CD4-positive, alpha-beta T cell treated with Interleukin-17A for 1 hour (primary cell): ENCODE results near the gene CCDC60.

Experiments used
- DNase-seq: peaks from one replicate; pipeline ENCODE4 v3.0.0-alpha.2; 2020

CCDC60 gene

DNA sequence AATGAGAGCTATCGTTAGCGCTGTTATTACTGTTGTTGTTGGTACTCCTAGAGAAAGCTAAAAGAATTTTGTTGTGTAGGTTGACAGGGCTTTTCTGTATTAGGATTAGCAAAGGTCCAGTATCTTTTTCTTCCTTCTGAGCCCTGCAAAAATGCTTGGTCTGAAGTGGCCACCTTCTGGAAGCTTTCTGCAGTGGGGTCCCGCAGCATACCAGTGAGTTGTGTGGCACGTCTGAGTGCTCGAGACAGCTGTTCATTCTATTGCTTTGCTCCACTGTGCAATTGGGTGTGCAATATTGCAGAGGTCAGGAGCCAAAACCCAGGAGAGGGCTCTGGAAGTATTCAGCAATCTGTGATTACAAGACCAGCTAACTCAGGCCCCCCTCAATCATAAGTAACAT is 57.1 kb downstream of the CCDC60 start:
- DNase-seq = no peak

DNA sequence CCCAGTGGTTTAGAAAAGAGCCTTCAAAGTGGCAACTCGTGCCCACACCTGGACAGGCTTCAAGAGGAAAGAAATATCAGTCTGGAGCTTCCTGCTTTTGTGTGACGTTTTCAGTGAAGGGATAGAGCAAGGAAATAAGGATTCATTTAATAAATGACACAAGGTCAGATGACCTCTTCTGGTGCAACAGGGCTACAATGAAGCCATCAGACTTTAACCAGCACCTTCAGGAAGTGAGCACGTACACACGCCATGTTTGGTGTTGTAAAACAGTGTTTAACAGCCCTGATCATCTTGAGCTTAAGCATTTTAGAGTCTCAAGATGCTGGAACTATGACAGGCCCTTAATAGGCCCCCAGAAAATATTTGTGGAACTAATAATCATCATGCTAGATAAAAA is 59.1 kb downstream of the CCDC60 start:
- no peak for DNase-seq

DNA sequence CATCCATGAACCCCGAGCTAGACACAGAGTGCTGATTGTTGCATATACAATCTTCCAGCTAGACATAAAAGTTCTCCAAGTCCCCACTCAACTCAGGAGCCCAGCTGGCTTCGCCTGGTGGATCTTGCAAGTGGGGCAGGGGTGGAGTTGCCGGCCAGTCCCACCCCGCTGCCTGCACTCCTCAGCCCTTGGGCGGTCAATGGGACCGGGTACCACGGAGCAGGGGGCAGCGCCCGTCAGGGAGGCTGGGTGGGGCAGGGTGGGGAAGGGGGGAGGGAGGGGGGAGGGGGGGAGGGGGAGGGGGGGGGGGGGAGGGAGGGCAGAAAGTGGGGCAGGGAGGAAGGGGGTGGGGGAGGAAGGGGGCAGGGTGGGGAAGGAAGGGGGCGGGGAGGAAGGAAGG is 63.0 kb downstream of the CCDC60 start:
- no peak for DNase-seq

DNA sequence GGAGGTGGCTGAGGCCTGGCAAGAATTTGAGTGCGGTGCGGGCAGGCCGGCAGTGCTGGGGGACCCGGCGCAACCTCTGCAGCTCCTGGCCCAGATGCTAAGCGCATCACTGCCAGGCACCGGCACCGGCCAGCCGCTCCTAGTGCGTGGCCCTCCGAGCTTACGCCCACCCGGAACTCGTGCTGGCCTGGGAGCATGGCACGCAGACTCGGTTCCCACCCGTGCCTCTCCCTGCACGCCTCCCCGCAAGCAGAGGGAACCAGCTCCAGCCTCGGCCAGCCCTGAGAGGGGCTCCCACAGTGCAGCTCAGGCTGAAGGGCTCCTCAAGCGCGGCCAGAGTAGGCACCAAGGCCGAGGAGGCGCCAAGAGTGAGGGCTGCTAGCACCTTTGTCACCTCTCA is 63.7 kb downstream of the CCDC60 start:
- no peak for DNase-seq

DNA sequence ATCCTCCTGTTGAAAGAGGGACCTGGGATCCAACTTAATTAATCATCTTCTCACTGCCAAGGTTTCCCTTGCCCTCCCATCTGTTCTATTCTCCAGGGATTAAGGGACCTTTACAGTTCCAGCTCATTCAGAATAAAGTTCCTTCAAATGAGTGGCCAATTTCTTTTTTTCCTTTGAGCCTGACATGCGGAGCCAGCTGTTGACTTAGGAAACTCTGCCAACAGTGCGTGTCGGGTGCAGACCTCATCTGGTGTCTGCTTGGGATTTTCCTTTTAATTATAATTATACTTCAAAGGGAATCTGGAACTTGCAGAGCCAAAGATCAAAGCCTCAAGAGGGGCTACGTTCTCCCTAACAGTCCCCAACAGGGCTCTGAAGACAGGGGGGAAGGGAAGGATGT is 64.8 kb downstream of the CCDC60 start:
- no peak for DNase-seq

DNA sequence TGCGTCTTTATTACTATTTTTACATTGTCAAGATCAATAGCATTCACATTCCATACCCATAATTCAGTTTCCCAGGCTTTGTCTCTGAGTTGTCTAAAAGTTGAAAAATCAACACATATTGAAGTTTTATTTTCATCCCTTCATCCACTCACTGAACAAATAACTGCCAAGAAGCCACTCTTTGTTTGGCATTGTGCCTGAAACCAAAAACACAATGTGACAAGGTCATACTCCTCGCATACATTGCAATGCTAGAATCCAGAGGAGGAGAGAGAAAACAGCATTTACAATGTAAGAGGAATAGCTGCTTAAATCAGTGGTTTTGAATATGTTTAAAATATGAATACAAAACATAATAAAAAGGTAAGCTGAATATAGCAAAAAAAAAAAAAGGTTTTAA is 71.8 kb downstream of the CCDC60 start:
- no peak for DNase-seq

DNA sequence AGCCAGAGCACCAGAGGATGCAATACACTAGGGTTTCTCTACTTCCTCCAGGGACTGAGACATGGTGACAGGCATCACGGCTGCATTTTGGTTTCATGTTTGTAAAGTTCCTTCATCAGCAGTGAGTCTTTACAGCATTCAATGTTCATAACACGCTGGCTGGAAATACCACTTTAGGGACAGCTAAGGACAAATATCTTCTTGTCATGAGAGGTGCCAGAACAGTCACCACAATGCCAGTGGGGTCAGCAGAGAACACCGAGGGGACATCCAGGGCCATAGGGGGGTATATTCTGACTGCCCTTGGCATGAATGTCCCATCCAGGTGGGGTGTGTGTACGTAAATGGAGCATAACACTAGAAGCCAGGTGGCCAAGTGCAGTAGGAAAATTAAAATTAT is 72.3 kb downstream of the CCDC60 start:
- no peak for DNase-seq

DNA sequence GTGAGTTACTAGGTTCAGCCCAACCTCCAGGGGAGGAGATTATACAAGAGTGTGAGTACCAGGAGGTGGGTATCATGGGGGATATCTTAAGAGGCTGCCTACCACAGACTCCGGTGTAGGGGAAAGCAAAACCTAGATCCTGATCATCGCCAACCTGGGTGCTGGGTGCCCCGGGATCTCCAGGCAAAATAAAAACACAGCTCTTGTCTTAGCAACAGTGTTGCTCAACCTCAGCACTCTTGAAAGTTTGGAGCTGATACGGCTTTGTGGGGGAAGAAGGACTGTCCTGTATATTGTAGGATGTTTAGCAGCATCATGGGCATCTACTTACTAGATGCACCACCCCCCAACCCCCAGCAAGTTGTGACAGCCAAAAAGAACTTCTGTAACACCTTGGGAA is 74.5 kb downstream of the CCDC60 start:
- DNase-seq = no peak

DNA sequence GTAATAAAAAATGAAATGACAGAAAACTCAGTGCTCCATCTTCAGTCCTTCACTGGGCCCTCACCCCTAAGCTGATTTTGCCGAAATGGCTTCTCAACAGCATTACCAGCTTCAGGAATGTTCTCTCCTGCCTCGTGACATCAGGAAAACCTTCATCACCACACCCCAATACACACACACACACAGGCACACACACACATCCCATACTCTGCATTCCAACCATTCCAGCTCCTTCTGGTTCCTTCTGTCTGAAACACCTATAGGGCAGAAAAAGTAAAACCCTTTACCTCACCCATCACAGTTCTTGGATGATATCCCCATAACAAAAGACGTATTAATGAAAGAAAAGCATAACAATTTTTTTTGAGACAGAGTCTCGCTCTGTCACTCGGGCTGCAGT is 75.9 kb downstream of the CCDC60 start:
- no peak for DNase-seq

DNA sequence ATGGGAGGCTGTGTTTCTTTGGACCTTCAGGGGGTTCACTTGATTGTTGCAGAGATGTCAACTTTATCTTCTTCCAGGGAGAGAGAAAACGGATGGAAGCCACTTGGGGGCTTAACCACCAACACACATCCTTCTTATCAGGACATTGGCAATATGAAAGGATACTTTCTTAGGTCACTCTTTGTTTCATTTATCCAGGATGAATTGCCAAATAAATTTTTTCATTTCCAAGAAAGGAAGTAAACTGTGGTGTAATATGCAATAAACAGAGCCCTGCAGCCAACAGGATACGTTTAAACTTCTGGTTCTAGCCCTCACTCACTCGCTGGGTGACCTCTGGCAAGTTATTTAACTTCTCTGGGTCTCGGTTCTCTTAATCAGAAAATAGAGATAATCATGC is 77.8 kb downstream of the CCDC60 start:
- DNase-seq = no peak

DNA sequence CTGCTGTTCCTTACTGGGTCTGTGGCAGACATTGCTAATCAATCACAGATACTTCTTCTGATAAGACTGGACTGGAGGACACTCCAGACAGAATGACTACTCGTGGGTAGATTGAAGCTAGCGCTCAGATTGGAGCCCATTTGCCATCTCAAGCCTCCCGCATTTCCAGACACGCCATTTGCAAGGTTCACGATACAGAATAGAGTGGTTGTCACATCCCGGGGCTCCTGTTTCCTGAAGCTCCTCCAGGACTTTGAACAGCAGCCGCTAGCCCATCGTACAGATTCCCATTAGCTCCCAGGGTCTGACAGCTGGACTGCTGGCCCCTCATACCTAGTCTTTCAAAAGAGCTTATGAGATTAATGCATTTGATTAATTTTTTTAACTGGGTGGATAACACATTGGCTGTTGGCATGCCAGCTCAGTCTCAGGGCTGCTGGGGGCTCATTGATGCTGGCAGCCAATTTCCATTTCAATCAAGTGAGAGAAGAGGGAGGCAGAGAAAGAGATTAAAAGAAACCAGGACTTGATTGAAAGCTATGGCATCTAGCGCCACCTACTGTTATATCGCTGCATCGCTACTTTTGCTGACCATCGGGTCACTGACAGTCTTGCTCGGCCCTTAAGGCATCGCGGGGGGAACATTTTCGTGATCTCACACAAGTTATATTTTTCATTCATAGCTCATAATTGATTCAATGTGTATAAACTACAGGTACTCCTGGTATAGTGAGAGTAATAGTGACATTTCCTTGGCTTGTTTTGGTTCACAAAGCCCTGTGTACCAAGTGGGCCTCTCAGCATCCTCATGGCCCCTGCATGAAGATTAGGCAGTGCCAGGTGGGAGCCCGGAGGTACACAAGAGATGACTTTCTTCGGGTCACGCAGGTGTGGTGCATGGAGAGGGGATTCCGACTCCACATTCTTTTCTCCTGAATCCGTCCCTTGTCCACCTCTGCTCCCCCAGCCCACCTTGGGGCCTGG is 78.6 kb downstream of the CCDC60 start:
- DNase-seq = peak; percentile 11

DNA sequence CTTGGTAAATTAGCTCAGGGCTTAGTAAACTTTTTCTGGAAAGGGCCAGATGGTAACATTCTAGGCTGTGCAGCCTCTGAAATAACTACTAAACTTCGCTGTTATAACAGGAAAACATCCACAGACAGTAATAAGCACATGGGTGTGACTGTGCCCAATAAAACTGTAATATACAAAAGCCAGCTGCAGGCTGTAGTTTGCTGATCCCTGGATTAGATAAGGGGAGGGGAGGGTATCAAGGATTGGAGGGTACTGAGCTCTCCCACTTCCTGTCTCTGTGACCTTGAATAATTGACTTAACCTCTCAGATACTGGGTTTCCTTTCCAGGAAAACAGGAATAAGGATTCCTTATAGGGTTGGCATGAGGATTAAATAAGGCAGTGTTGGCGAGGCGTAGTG is 81.2 kb downstream of the CCDC60 start:
- DNase-seq = no peak

DNA sequence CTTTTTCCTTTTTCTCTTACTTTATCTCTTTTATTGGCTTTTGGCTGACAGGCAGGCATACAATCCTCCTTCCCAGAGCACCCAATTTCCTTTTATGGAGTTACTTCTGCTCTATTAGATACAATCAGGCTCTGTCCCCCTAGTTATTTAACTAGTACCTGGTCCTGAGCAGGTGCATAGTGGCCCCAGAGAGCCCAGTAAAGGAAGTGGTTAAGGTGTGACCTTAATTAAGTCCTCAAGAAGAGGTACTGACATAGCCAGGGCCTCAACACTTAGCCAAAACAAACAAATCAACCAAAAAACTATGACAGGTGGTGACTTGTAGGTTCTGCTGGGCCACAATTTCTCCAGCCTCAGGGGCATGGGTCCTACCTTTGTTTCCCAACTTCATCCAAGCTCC is 82.9 kb downstream of the CCDC60 start:
- no peak for DNase-seq

DNA sequence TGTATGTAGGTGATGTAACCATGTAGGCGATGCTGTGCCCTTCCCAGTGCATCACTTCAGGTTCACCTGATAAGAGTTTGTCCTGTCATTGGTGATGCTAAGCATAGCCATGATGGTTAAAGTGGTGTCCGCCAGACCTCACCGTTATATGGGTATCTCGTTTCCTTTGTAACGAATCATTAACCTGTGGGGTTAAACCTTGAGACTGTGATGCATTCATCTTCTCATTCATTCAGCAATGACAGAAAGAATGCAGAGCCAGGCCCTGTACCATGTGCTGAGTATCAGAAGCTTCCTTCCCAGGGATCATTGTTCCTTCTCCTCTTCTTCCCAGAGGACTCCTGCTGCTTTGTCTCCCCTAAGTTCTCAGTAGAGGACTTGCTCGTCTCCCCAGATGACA is 84.9 kb downstream of the CCDC60 start:
- DNase-seq = no peak

DNA sequence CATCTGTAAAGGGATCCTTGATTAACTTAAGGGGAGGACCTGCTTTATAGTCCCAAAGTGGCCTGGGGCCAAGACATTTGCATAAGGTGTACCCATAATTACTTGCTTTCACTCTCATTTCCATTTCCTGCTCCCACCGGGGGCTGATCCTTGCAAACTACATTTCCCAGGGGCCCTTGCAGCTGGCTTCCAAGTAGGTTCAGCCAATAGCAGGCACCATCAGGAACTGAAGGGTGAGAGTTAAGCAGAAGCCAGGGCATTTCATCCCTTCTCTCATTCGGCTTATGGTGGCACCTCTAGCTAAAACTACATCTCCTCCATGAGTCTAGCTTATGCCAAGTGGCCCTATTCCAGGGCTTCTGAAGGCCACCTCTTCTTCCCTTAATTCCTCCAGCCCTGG is 88.8 kb downstream of the CCDC60 start:
- DNase-seq = no peak

DNA sequence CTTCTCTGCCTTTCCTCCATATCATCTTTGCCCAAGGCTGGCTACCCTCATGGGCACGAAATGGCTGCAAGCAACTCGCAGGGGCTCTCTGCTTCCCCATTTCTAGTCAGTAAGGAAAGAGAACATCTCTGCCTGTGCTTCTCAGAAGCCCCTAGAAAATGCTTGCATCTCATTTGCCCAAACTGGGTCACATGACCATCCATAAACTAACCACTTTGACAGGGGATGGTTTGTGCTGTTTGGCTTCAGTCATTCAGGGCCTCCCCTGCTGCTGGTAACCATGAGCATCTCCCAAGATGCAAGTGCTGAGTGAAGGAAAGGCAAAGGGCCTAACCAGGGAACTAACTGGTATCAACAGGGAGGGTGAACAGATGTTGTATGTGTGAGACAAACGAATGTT is 91.1 kb downstream of the CCDC60 start:
- no peak for DNase-seq

DNA sequence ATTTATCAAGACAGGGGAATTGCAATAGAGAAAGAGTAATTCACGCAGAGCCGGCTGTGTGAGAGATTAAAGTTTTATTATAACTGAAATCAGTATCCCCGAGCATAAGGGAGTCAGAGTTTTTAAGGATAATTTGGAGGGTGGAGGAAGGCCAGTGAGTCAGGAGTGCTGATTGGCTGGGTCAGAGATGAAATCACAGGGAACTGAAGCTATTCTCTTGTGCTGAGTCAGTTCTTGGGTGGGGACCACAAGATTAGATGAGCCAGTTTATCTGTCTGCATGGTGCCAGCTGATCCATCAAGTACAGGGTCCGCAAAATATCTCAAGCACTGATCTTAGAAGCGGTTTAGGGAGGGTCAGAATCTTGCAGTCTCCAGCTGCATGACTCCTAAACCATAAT is 96.6 kb downstream of the CCDC60 start:
- DNase-seq = no peak

DNA sequence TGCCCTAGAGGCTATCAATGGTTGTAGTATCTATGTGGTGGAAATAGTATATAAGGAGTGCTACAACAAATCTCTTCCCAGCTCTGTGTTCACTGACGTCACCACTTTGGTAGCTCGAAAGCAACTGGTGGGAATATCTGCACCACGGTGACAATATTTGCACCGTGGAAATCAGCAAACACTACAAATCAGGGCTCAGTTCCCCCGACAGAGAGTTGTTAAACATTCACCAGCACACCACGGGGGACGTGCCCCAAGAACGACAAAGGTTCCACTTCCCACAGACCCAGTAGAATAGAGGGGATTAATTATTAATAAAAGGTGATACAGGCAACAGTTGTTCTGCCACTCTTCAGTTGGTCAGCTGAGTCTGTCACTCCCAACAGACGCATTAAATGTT is 98.4 kb downstream of the CCDC60 start:
- DNase-seq = no peak

DNA sequence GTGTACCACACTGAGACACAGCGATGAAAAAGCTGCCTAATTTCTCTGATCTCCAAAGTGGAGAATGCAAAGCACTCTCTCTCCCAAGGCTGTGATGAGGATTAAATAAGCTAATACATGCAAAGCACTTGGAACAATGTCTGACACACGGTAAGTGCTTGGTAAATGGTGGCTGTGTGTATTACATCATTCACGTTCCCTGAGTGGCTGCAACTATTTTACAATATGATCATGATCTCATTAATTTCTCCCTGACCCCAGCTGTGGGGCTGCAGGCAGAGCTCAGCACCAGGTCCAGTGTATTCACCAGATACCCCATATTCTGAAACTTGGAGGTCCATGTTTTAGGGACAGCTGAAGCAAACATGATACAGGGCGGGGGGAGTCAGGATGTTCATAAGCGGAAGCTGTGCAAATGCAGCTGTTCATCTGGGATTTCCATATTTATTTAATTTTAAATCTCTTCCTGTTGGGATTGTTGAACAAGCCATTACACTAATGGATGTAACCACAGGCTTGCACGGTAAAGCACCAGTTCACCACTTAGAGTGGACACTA is 106.4 kb downstream of the CCDC60 start:
- no peak for DNase-seq

DNA sequence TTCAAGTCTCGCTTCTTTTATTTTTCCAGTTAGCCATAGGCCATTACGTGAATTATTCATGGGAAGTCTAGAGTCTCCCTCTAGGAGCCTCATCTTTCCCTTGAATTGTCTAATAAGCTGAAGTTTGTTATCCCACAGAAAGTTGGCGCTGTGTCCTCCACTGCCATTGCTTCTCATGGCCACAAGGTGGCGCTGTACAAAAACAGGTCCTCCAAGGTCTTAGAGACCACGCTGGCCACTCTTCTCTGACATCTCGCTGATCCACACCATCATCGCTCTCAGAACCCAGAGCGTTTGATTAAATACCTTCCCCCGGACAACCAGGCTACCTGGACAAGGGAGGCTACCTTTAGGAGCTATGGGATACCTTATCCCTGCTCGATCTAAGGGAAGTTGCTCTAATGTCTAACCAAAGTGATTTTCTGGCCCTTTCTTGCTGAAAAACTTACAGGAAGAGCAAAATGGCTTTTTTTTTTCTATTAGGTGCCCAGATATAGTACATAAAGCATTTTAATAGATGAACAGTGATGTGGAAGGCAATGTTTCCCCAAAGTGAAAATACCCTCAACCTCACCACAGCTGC is 110.0 kb downstream of the CCDC60 start:
- DNase-seq = peak; percentile 26

DNA sequence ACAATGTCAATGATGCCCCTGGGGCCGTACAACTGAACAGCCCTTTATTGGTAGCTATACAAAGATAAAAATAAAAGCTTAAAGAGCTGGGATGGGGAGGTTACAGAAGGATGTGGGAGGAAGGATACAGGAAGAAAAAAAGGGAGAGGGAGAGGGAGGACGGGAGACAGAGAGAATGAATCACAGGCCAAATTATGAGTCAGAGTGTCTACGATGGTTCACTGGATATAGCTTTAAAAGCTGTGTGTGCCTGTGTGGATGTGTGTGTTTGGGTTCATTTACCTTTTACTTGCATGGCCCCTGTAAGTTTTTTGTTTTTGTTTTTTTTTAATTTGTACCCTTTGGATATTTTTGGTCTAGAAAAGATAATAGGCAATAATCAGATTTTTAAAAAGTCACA is 111.9 kb downstream of the CCDC60 start:
- no peak for DNase-seq

DNA sequence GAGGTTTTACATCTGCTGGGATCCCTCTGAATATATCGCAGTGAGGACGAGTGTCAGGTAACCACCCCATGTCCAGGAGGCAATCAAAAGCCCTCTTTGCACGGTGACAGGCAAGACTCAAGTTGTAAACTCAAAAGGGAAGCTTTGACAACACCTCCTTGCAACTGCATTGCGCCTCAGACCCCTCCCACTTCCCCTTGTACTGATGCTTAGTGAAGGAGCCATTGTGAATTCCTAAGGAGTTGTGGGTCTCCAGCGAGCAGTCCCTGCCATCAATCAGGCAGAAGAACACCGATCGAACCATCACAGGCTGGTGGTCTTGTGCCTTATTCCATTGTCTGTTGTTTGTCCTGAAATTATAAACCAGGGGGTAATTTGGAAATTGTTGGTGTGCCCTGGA is 112.6 kb downstream of the CCDC60 start:
- no peak for DNase-seq

DNA sequence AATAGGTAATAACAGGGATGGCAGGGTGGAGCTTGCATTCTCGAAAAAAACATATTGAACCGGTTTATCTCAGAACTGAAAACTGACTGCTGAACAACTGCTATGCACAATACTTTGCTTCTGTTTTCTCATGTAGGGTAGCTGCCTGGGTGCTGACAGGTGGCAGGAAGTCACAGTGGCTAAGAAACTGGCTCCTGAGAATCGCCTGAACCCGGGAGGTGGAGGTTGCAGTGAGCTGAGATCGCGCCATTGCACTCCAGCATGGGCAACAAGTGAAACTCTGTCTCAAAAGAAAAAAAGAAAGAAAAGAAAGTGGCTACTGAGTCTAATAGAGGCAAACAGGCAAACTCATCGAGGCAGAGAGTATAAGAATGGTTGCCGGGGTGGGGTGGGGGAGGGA is 113.1 kb downstream of the CCDC60 start:
- no peak for DNase-seq

DNA sequence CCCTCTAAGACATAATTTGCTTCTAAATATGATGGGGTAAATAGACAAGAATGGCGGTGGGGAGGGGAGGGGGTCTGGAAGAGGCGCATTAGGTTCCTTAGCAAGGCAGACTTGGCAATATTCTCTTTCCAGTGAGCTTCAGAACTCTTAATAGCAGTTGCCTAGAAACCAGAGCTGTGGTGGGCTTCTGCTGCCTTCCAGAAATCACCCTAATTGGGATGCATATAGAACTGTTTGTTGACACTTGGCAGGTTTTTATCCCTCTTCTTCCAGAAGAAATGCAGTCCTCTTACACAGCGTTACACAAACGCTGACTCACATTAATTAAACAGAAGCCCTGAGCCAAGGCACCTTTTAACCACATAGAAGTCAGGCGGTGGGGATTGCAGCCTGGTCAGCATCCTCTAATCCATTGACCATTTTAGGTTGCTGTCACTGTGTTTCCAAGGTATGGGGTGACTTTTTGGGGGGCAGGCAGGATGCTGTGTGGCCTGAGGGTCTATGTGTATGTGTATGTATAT is 114.1 kb downstream of the CCDC60 start:
- no peak for DNase-seq
